Measurements from ENCODE around the gene SLC1A7. TPM values are rescaled to one million over a fixed set of nuclear protein-coding genes. Genes with fewer than 3 reads are reported as not detected.

Gene SLC1A7
- total and polyA plus RNA-seq, 2 experiments from 2014 or later = not detected

GRCh38 chr1:53126495-53126894, 15.9 kb downstream of the SLC1A7 start (continued):
- TF ChIP-seq CTCF (conservative IDR thresholded peaks at IDR 0.05; ENCODE audit: low read depth in 2 of 2) = no peak
- TF ChIP-seq POLR2AphosphoS5 (IDR thresholded peaks at IDR 0.05; ENCODE audit: low read depth) = no peak
- TF ChIP-seq ZNF114 (CRISPR knock-in tag; IDR thresholded peaks at IDR 0.05) = no peak

GRCh38 chr1:53125623-53126360, 16.6 kb downstream of the SLC1A7 start:
- Mint-ChIP-seq H3K4me3 (no peak overlapping the region), H3K36me3 (ENCODE audit: low read depth) (peaks cover 3% of the 10 kb centered on the region; the same call in 1 of the 3 replicates), H3K9me3 (no peaks in the 10 kb centered on the region), H3K27me3 (ENCODE audit: insufficient read depth, low read depth, poor library complexity) (peaks cover 3% of the 10 kb centered on the region), H3K4me1 (peaks cover 16% of the 10 kb centered on the region), H3K27ac (no peak overlapping the region)
- Histone ChIP-seq H3F3A (replicated peaks; ENCODE audit: low read depth) (no peaks in the 10 kb centered on the region), H3K4me1 (ENCODE audit: insufficient read depth) (no peaks in the 10 kb centered on the region), H3K27me3 (ENCODE audit: insufficient read depth) (no peaks in the 10 kb centered on the region), H2AFZ (0 out of 2 replicates have a peak overlapping the region, but pooled peaks have one; percentile 47), H4K20me1 (replicated peaks; ENCODE audit: insufficient read depth) (no peaks in the 10 kb centered on the region), H3K79me2 (replicated peaks; ENCODE audit: insufficient read depth) (no peaks in the 10 kb centered on the region), H3K9me2 (ENCODE audit: insufficient read depth) (no peaks in the 10 kb centered on the region), H3K36me3 (ENCODE audit: insufficient read depth) (no peaks in the 10 kb centered on the region), H3K4me3 (no peak overlapping the region), H3K4me2 (no peak overlapping the region), H3K27ac (ENCODE audit: low read depth) (no peak overlapping the region)
- ATAC-seq (no peak; the same call in 2 of the 3 replicates), DNase-seq (ENCODE audit: low spot score) (no peak)
- TF ChIP-seq ZNF331 (CRISPR knock-in tag; IDR thresholded peaks at IDR 0.05; ENCODE audit: low read depth) (no peak), CTCF (conservative IDR thresholded peaks at IDR 0.05; ENCODE audit: low read depth in 2 of 2) (0 out of 4 replicates have a peak, but pooled peaks of 1 of the 2 experiments have one; percentile 9)

- Histone ChIP-seq H2AFZ (no peak overlapping the region), H3K79me2 (replicated peaks; ENCODE audit: insufficient read depth) (no peaks in the 10 kb centered on the region), H3K27me3 (ENCODE audit: insufficient read depth) (no peaks in the 10 kb centered on the region), H3K27ac (ENCODE audit: low read depth) (no peak overlapping the region), H3K9me2 (ENCODE audit: insufficient read depth) (no peaks in the 10 kb centered on the region), H3K36me3 (ENCODE audit: insufficient read depth) (no peaks in the 10 kb centered on the region), H3K4me3 (no peak overlapping the region), H3K4me1 (ENCODE audit: insufficient read depth) (no peaks in the 10 kb centered on the region; the same call in 1 of the 2 replicates), H3F3A (replicated peaks; ENCODE audit: low read depth) (no peaks in the 10 kb centered on the region), H4K20me1 (replicated peaks; ENCODE audit: insufficient read depth) (no peaks in the 10 kb centered on the region), H3K4me2 (no peak overlapping the region)
- H3K9me3 Mint-ChIP-seq = no peaks in the 10 kb centered on the region
- peaks cover 23% of the 10 kb centered on the region for H3K4me1 Mint-ChIP-seq
- ATAC-seq (no peak), DNase-seq (ENCODE audit: low spot score) (no peak)
- no peak overlapping the region for H3K27ac Mint-ChIP-seq
- H3K27me3 Mint-ChIP-seq (ENCODE audit: insufficient read depth, low read depth, poor library complexity) = peaks cover 8% of the 10 kb centered on the region
- peaks cover 3% of the 10 kb centered on the region; the same call in 1 of the 3 replicates for H3K36me3 Mint-ChIP-seq (ENCODE audit: low read depth)
- no peak overlapping the region for H3K4me3 Mint-ChIP-seq
- TF ChIP-seq REST (IDR thresholded peaks at IDR 0.05; ENCODE audit: unreplicated experiment) (no peak), CTCF (conservative IDR thresholded peaks at IDR 0.05; ENCODE audit: low read depth in 2 of 2) (no peak)
Observed at GRCh38 chr1:53125122-53125521, 17.3 kb downstream of the SLC1A7 start.
